GM21825 (cell line): ENCODE data around the gene IGF1R.

Experiments
- ATAC-seq: cut with Tn5 transposase; IDR thresholded peaks from one replicate; pipeline ENCODE4 v1.9.1; 2021; ENCODE audit warnings: mild to moderate bottlenecking, moderate library complexity; ENCODE audit not compliant: unreplicated experiment

IGF1R gene

GRCh38 chr15:98817745-98818144 is 169.4 kb downstream of the IGF1R start:
- ATAC-seq, result no peak

GRCh38 chr15:98823012-98823458 is 174.7 kb downstream of the IGF1R start:
- ATAC-seq, result no peak

GRCh38 chr15:98823616-98824015 is 175.3 kb downstream of the IGF1R start:
- no peak for ATAC-seq

GRCh38 chr15:98824595-98824994 is 176.3 kb downstream of the IGF1R start:
- ATAC-seq, result no peak

GRCh38 chr15:98826658-98827057 is 178.3 kb downstream of the IGF1R start:
- ATAC-seq, result no peak

- ATAC-seq, result no peak
Observed at GRCh38 chr15:98827217-98827616, 178.9 kb downstream of the IGF1R start.

GRCh38 chr15:98830034-98830634 is 181.8 kb downstream of the IGF1R start:
- ATAC-seq, result no peak

- ATAC-seq, result no peak
Observed at GRCh38 chr15:98834976-98835375, 186.6 kb downstream of the IGF1R start.

GRCh38 chr15:98835876-98836275 is 187.5 kb downstream of the IGF1R start:
- no peak for ATAC-seq

GRCh38 chr15:98838387-98839259 is 190.3 kb downstream of the IGF1R start:
- ATAC-seq, result no peak

- ATAC-seq, result no peak
Observed at GRCh38 chr15:98840053-98840452, 191.7 kb downstream of the IGF1R start.

- no peak for ATAC-seq
Observed at GRCh38 chr15:98841419-98841970, 193.2 kb downstream of the IGF1R start.

GRCh38 chr15:98842192-98842972 is 194.0 kb downstream of the IGF1R start:
- no peak for ATAC-seq

- ATAC-seq, result no peak
Observed at GRCh38 chr15:98842973-98843285, 194.6 kb downstream of the IGF1R start.

- ATAC-seq, result no peak
Observed at GRCh38 chr15:98843844-98844243, 195.5 kb downstream of the IGF1R start.

- ATAC-seq, result no peak
Observed at GRCh38 chr15:98844261-98844660, 195.9 kb downstream of the IGF1R start.

- ATAC-seq, result no peak
Observed at GRCh38 chr15:98845138-98845884, 197.0 kb downstream of the IGF1R start.

- peak; percentile 38 for ATAC-seq
Observed at GRCh38 chr15:98850961-98851572, 202.7 kb downstream of the IGF1R start.

- ATAC-seq, result peak; percentile 32
Observed at GRCh38 chr15:98853161-98853560, 204.8 kb downstream of the IGF1R start.
